LNCaP clone FGC (cell line): Measurements from ENCODE around the gene NEK6.

Source experiments
- DNase-seq: peaks from one replicate; pipeline ENCODE4 v3.0.0-alpha.2; 2011; ENCODE audit warnings: low read depth
- H3K4me3 ChIP-seq: 2 replicates; pipeline ENCODE4 v1.5.1; 2011; ENCODE audit warnings: mild to moderate bottlenecking, low read depth, low read length, control low read depth
- CTCF ChIP-seq: IDR thresholded peaks from 2 replicates; pipeline ENCODE4 v1.5.1; 2012; ENCODE audit warnings: mild to moderate bottlenecking; ENCODE audit not compliant: control insufficient read depth, insufficient read depth; ENCODE audit errors: extremely low read depth

NEK6 gene

DNA sequence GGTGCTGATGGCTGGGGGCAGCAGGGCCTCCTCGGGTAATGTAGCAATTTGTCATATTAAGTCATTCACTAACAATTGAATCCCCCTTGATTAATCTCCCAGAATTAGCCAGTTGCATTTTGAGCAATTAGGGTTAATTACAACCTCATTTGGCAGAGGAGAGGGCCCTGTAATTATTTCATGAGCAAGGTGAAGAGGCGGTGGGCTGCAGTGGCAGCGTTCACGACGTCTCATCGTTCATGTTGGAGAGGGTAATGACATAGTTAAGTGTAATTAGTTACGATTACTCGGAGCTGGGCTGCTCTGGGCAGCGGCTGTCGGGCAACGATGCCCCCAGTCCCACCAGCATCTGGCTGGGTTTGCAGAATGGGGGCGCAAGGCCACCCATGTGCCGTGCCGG is 46.0 kb downstream of the NEK6 start:
- H3K4me3 ChIP-seq, result no peak overlapping the region
- TF ChIP-seq CTCF, result no peak
- no peak for DNase-seq

DNA sequence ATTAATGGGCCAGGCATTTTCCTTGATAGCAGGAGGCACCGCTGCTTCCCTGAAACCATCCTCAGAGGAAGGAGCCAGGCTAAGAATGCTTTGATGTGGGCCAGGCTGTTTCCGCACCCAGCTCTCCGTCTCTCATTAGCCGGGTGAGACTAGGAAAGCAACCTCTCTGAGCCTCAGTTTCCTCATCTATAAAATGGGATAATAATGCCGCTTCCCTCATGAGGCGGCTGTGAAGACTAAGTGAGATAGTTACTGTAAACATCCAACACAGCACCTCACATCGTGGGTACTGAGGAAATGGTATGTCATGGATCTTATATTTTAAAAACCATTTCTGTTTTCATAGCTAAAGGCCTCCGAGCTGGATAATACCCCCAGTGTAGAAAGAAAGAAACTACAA is 46.5 kb downstream of the NEK6 start:
- DNase-seq, result no peak
- H3K4me3 ChIP-seq, result no peak overlapping the region
- TF ChIP-seq CTCF, result no peak

- no peak for TF ChIP-seq CTCF
- no peak for DNase-seq
Observed at GRCh38 chr9:124306098-124306735, 48.5 kb downstream of the NEK6 start.

GRCh38 chr9:124307379-124308030 is 49.8 kb downstream of the NEK6 start:
- no peak for TF ChIP-seq CTCF

More at GRCh38 chr9:124306098-124306735, 48.5 kb downstream of the NEK6 start:
- H3K4me3 ChIP-seq, result no peak overlapping the region

DNA sequence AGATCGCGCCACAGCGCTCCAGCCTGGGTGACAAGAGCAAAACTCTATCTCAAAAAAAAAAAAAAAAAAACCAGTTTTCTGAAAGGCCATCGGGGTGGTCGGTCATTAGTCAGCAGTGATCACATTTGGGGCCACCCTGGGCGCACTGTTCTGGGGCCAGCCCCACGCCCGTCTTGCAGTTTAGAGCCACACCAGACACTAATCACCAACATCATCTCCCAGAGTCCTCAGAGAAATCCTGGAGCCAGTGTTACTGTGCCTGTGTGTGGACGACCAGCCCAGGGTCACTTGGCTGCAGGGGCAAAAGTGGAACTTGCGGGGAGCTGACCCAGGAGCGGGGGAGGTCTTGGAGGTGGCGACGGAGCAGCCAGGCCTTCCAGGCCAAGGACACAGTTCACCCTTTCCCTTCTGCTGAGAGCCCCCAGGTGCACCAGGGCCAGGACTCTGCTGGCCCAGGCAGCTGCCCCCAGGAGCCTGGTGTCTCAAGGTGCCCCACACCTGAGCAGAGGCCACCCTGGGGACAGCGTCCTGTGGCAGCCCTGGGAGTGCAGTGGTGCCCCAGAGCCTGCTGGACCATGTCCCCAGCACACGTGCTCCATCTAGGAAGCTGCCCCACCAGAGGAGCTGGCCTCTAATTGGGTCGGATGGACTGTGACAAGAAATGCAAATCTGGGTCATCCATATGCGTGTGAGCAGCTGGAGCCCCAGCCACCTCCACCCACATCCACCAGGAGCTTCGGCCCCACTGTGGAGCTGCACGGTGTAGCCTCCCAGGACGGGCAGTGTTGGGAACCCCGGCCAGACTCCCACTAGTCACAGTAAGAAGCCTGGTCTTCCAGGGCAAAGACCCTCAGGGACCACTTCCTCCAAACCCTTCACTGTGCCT is 51.1 kb downstream of the NEK6 start:
- no peak for DNase-seq

More at GRCh38 chr9:124307379-124308030, 49.8 kb downstream of the NEK6 start:
- DNase-seq, result no peak
- H3K4me3 ChIP-seq, result no peak overlapping the region

DNA sequence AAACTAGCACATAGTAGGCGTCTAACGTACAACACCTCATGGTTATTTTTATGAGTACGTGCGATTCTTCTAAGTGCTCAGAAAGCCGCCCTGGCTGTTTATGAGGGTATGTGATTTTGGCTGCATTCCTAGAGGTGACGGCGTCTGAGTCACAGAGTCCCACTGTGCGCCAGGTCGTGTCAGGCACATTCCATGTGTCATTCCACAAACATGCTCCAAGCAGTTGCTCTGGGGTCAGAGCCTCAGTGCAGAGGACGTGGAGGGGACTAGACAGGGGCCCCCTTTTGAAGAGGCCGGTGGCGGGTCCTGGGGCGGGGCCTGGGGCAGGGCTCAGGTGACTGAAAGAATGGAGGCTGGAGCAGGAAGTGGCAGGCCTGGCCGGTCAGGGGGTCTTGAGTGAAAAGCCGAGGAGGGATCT is 51.9 kb downstream of the NEK6 start:
- no peak overlapping the region for H3K4me3 ChIP-seq
- TF ChIP-seq CTCF, result no peak
- no peak for DNase-seq

More for the DNA sequence above, 51.1 kb downstream of the NEK6 start:
- no peak overlapping the region for H3K4me3 ChIP-seq
- TF ChIP-seq CTCF, result no peak
